Neural cell (in vitro differentiated cells): ENCODE data around the gene GRAMD4. TPM values are rescaled to one million over a fixed set of nuclear protein-coding genes. Genes with fewer than 3 reads are reported as not detected.

Experiments used
- H2AFZ ChIP-seq: fragments of 200-600, 300-800 bp; sonication (generic), shearing (Covaris generic); 2 replicates; pipeline ENCODE4 v1.6.0; 2014; ENCODE audit warnings: low read depth, mild to moderate bottlenecking, antibody characterized with exemption, low read length, moderate library complexity
- H3F3A ChIP-seq: fragments of 200-600 bp; shearing (Covaris generic); 2 replicates; pipeline ENCODE4 v1.6.1; 2016; ENCODE audit warnings: mild to moderate bottlenecking, moderate library complexity, mixed read lengths, antibody characterized with exemption, low read length; ENCODE audit not compliant: insufficient read depth, poor library complexity, severe bottlenecking
- H3K27ac ChIP-seq: fragments of 200-600, 300-800 bp; sonication (generic), shearing (Covaris generic); 2 replicates; pipeline ENCODE4 v1.5.1; 2014; ENCODE audit warnings: mild to moderate bottlenecking, low read length, moderate library complexity
- H3K27me3 ChIP-seq: fragments of 300-800, 200-600 bp; sonication (generic), shearing (Covaris generic); 2 replicates; pipeline ENCODE4 v1.6.0; 2014; ENCODE audit warnings: mild to moderate bottlenecking, low read depth, low read length, moderate library complexity; ENCODE audit not compliant: insufficient read depth
- H3K36me3 ChIP-seq: fragments of 300-800, 200-600 bp; sonication (generic), shearing (Covaris generic); 2 replicates; pipeline ENCODE4 v1.5.1; 2014; ENCODE audit warnings: mild to moderate bottlenecking, antibody characterized with exemption, low read length, moderate library complexity; ENCODE audit not compliant: insufficient read depth
- H3K4me2 ChIP-seq: fragments of 300-800, 200-600 bp; sonication (generic), shearing (Covaris generic); 2 replicates; pipeline ENCODE4 v1.6.0; 2014; ENCODE audit warnings: mild to moderate bottlenecking, low read length
- H3K4me3 ChIP-seq: fragments of 300-800, 200-600 bp; sonication (generic), shearing (Covaris generic); 2 replicates; pipeline ENCODE4 v1.5.1; 2014; ENCODE audit warnings: mild to moderate bottlenecking, low read length, moderate library complexity
- H3K79me2 ChIP-seq: fragments of 200-600 bp; shearing (Covaris generic); replicated peaks from 2 replicates; pipeline ENCODE4 v1.6.0; 2014; ENCODE audit warnings: mild to moderate bottlenecking, low read length, moderate library complexity; ENCODE audit not compliant: insufficient read depth
- H3K9ac ChIP-seq: fragments of 300-800, 200-600 bp; sonication (generic), shearing (Covaris generic); 2 replicates; pipeline ENCODE4 v1.6.1; 2016; ENCODE audit warnings: mild to moderate bottlenecking, low read length, mixed read lengths
- H3K9me2 ChIP-seq: fragments of 200-600 bp; shearing (Covaris generic); 2 replicates; pipeline ENCODE4 v1.6.1; 2016; ENCODE audit warnings: mild to moderate bottlenecking, low read length, mixed read lengths; ENCODE audit not compliant: insufficient read depth
- H3K9me3 ChIP-seq: fragments of 200-600, 300-800 bp; sonication (generic), shearing (Covaris generic); 2 replicates; pipeline ENCODE4 v1.6.1; 2016; ENCODE audit warnings: mild to moderate bottlenecking, mixed run types, low read length, moderate library complexity, mixed read lengths
- H4K20me1 ChIP-seq: fragments of 200-600 bp; shearing (Covaris generic); 2 replicates; pipeline ENCODE4 v1.6.1; 2016; ENCODE audit warnings: mild to moderate bottlenecking, mixed run types; ENCODE audit not compliant: insufficient read depth
- CTCF ChIP-seq: fragments of 450-650 bp; IDR thresholded peaks from 2 replicates; pipeline ENCODE4 v1.5.1; 2014; ENCODE audit warnings: antibody characterized with exemption, mild to moderate bottlenecking, moderate library complexity; ENCODE audit not compliant: poor library complexity, severe bottlenecking
- EP300 ChIP-seq: fragments of 450-650 bp; conservative IDR thresholded peaks from 2 replicates; pipeline ENCODE4 v1.6.1; 2014; ENCODE audit warnings: antibody characterized with exemption, mild to moderate bottlenecking, moderate library complexity; ENCODE audit not compliant: poor library complexity, severe bottlenecking
- EZH2 ChIP-seq: fragments of 200-600, 300-800 bp; shearing (Covaris generic), sonication (generic); IDR thresholded peaks from 2 replicates; pipeline ENCODE4 v1.6.1; 2014; ENCODE audit warnings: antibody characterized with exemption, low read length, borderline replicate concordance, mild to moderate bottlenecking; ENCODE audit not compliant: insufficient read depth, poor library complexity, severe bottlenecking
- MXI1 ChIP-seq: fragments of 450-650 bp; conservative IDR thresholded peaks from 2 replicates; pipeline ENCODE4 v1.6.1; 2014; ENCODE audit warnings: antibody characterized with exemption, mild to moderate bottlenecking; ENCODE audit not compliant: poor library complexity, severe bottlenecking
- POLR2AphosphoS5 ChIP-seq: IDR thresholded peaks from 2 replicates; pipeline ENCODE4 v1.6.1; 2012
- RAD21 ChIP-seq: fragments of 450-650 bp; conservative IDR thresholded peaks from 2 replicates; pipeline ENCODE4 v1.6.1; 2014; ENCODE audit warnings: antibody characterized with exemption, mild to moderate bottlenecking, moderate library complexity
- REST ChIP-seq: IDR thresholded peaks from 2 replicates; pipeline ENCODE4 v1.6.1; 2012; ENCODE audit warnings: borderline replicate concordance
- SMC3 ChIP-seq: fragments of 450-650 bp; conservative IDR thresholded peaks from 2 replicates; pipeline ENCODE4 v1.6.1; 2014; ENCODE audit warnings: antibody characterized with exemption, mild to moderate bottlenecking, moderate library complexity; ENCODE audit not compliant: poor library complexity
- TAF1 ChIP-seq: IDR thresholded peaks from 2 replicates; pipeline ENCODE4 v1.6.1; 2012; ENCODE audit warnings: low read depth
- polyA plus RNA-seq: library from polyadenylated mRNA; depleted of rRNA; stranded (reverse); fragments of >200 nt; gene quantifications from 2 replicates; pipeline ENCODE4 v1.2.3, GENCODE V29; 2014

The GRAMD4 gene
- polyA plus RNA-seq, 1 donor from 2014 or later, result 35.6 TPM

GRCh38 chr22:46632646-46633249 is 12.6 kb downstream of the GRAMD4 start:
- no peak for TF ChIP-seq RAD21
- no peak for TF ChIP-seq SMC3
- TF ChIP-seq CTCF, result no peak
- TF ChIP-seq REST, result no peak
- TF ChIP-seq EP300, result no peak
- TF ChIP-seq MXI1, result no peak
- TF ChIP-seq EZH2, result no peak
- TF ChIP-seq POLR2AphosphoS5, result no peak
- no peak for TF ChIP-seq TAF1
- Histone ChIP-seq H3K27ac (no peak overlapping the region), H3K4me3 (no peak overlapping the region)

GRCh38 chr22:46633334-46633890 is 13.2 kb downstream of the GRAMD4 start:
- no peak for TF ChIP-seq EP300
- TF ChIP-seq TAF1, result no peak
- TF ChIP-seq EZH2, result no peak
- TF ChIP-seq POLR2AphosphoS5, result no peak
- no peak for TF ChIP-seq RAD21
- TF ChIP-seq REST, result no peak

More at GRCh38 chr22:46632646-46633249, 12.6 kb downstream of the GRAMD4 start:
- no peak overlapping the region for H3K9ac ChIP-seq
- H3K9me3 ChIP-seq, result no peaks in the 10 kb centered on the region
- H3K36me3 ChIP-seq, result no peaks in the 10 kb centered on the region
- H3K79me2 ChIP-seq, result no peaks in the 10 kb centered on the region
- no peak overlapping the region for H2AFZ ChIP-seq
- no peaks in the 10 kb centered on the region for H3K9me2 ChIP-seq
- no peaks in the 10 kb centered on the region for H3F3A ChIP-seq
- no peaks in the 10 kb centered on the region for H4K20me1 ChIP-seq
- no peaks in the 10 kb centered on the region for H3K27me3 ChIP-seq
- no peak overlapping the region for H3K4me2 ChIP-seq

More at GRCh38 chr22:46633334-46633890, 13.2 kb downstream of the GRAMD4 start:
- Histone ChIP-seq H3K27ac (no peak overlapping the region), H3K9ac (no peak overlapping the region), H3K27me3 (no peaks in the 10 kb centered on the region), H3K36me3 (no peaks in the 10 kb centered on the region), H3K4me3 (no peak overlapping the region), H3K79me2 (no peaks in the 10 kb centered on the region), H4K20me1 (no peaks in the 10 kb centered on the region), H3K4me2 (no peak overlapping the region), H2AFZ (no peak overlapping the region), H3K9me3 (no peaks in the 10 kb centered on the region), H3F3A (no peaks in the 10 kb centered on the region), H3K9me2 (no peaks in the 10 kb centered on the region)
